SU-DHL-6 (cell line): ENCODE measurements around the gene NUP98.
"Not testable (repeated sequence)": the region's sequence is repeated elsewhere in the genome, so short reads cannot be mapped to it uniquely, and the experiment has no call there.

Experiments used
- H2AFZ ChIP-seq: fragments of 200-600 bp; sonication (generic); 2 replicates; pipeline ENCODE4 v1.6.1; 2014; ENCODE audit warnings: low read depth, mild to moderate bottlenecking, moderate library complexity, mixed read lengths, antibody characterized with exemption, low read length; ENCODE audit not compliant: severe bottlenecking
- H3F3A ChIP-seq: fragments of 200-600 bp; shearing (Covaris generic); 2 replicates; pipeline ENCODE4 v1.6.0; 2016; ENCODE audit warnings: antibody characterized with exemption, mild to moderate bottlenecking; ENCODE audit not compliant: insufficient read depth
- H3K27ac ChIP-seq: fragments of 200-600 bp; sonication (generic); 2 replicates; pipeline ENCODE4 v1.5.1; 2016; ENCODE audit warnings: low read depth, mild to moderate bottlenecking, low read length, moderate library complexity, mixed read lengths
- H3K27me3 ChIP-seq: fragments of 200-600 bp; sonication (generic), shearing (Covaris generic); 2 replicates; pipeline ENCODE4 v1.6.0; 2014; ENCODE audit warnings: mild to moderate bottlenecking, low read length
- H3K36me3 ChIP-seq: fragments of 200-600 bp; sonication (generic); 2 replicates; pipeline ENCODE4 v1.6.1; 2014; ENCODE audit warnings: mild to moderate bottlenecking, low read length, mixed read lengths
- H3K4me2 ChIP-seq: fragments of 300-600, 200-600 bp; shearing (Covaris generic), sonication (generic); 2 replicates; pipeline ENCODE4 v1.6.0; 2014; ENCODE audit warnings: low read length, low read depth, mild to moderate bottlenecking; ENCODE audit not compliant: poor library complexity, severe bottlenecking
- H3K4me3 ChIP-seq: fragments of 200-600 bp; sonication (generic); 2 replicates; pipeline ENCODE4 v1.5.1; 2014; ENCODE audit warnings: antibody characterized with exemption, low read length, mild to moderate bottlenecking, mixed read lengths; ENCODE audit not compliant: insufficient read depth, poor library complexity, severe bottlenecking
- H3K79me2 ChIP-seq: fragments of 200-600 bp; sonication (generic); 2 replicates; pipeline ENCODE4 v1.6.1; 2014; ENCODE audit warnings: mild to moderate bottlenecking, low read length, moderate library complexity; ENCODE audit not compliant: insufficient read depth
- H3K9ac ChIP-seq: fragments of 200-600 bp; sonication (generic); 2 replicates; pipeline ENCODE4 v1.7.0; 2014; ENCODE audit warnings: mild to moderate bottlenecking, low read length
- H3K9me2 ChIP-seq: fragments of 200-600 bp; sonication (generic); replicated peaks from 2 replicates; pipeline ENCODE4 v1.6.1; 2014; ENCODE audit warnings: low read length; ENCODE audit not compliant: insufficient read depth
- H3K9me3 ChIP-seq: fragments of 200-600 bp; sonication (generic); 2 replicates; pipeline ENCODE4 v1.6.1; 2014; ENCODE audit warnings: low read length, mixed read lengths; ENCODE audit not compliant: insufficient read depth
- H4K20me1 ChIP-seq: fragments of 200-600 bp; sonication (generic); 2 replicates; pipeline ENCODE4 v1.6.1; 2014; ENCODE audit warnings: low read depth, mild to moderate bottlenecking, antibody characterized with exemption, low read length, moderate library complexity, mixed read lengths
- EZH2phosphoT487 ChIP-seq: fragments of 200-600 bp; sonication (generic), shearing (Covaris generic); conservative IDR thresholded peaks from 2 replicates; pipeline ENCODE4 v1.6.1; 2018; ENCODE audit warnings: mild to moderate bottlenecking, antibody characterized with exemption, low read length, moderate library complexity, mixed read lengths
- TF ChIP-seq, protein P1 (sequence below): fragments of 200-600 bp; sonication (generic); IDR thresholded peaks from one replicate; pipeline ENCODE4 v1.5.1; 2017; ENCODE audit warnings: antibody characterized with exemption, mild to moderate bottlenecking, low read length, moderate library complexity; ENCODE audit not compliant: insufficient read depth, poor library complexity, severe bottlenecking

NUP98 gene

DNA sequence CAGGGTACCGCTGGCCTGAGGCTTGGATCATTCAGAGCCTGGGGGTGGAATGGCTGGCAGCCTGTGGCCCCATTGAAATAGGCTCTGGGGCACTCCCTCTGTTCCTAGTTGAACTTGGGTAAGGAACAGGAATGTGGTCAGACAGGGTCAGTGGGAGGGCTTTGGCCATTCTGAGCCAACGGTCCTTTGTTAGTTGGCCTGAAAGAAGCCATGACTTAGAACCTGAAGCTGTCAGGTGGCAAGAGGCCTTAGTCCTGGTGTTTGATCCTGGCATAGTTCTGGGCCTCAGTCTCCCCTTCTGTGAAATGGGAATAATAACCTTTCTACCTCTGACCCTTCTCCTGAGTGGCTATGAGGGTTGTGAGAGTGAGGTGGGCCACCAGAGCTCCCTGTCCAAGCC lies 19.3 kb upstream of the NUP98 start:
- no peaks in the 10 kb centered on the region for H3K9me2 ChIP-seq
- no peaks in the 10 kb centered on the region for H3K36me3 ChIP-seq
- no peaks in the 10 kb centered on the region for H3K9me3 ChIP-seq
- H3K9ac ChIP-seq, result no peak overlapping the region
- H3F3A ChIP-seq, result no peaks in the 10 kb centered on the region
- H3K79me2 ChIP-seq, result no peaks in the 10 kb centered on the region
- H3K4me3 ChIP-seq, result no peak overlapping the region
- H3K27me3 ChIP-seq, result no peaks in the 10 kb centered on the region
- no peak overlapping the region for H3K27ac ChIP-seq
- TF ChIP-seq EZH2phosphoT487, result no peak
- TF ChIP-seq, protein P1, sequence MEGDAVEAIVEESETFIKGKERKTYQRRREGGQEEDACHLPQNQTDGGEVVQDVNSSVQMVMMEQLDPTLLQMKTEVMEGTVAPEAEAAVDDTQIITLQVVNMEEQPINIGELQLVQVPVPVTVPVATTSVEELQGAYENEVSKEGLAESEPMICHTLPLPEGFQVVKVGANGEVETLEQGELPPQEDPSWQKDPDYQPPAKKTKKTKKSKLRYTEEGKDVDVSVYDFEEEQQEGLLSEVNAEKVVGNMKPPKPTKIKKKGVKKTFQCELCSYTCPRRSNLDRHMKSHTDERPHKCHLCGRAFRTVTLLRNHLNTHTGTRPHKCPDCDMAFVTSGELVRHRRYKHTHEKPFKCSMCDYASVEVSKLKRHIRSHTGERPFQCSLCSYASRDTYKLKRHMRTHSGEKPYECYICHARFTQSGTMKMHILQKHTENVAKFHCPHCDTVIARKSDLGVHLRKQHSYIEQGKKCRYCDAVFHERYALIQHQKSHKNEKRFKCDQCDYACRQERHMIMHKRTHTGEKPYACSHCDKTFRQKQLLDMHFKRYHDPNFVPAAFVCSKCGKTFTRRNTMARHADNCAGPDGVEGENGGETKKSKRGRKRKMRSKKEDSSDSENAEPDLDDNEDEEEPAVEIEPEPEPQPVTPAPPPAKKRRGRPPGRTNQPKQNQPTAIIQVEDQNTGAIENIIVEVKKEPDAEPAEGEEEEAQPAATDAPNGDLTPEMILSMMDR, result no peak
- no peak overlapping the region for H3K4me2 ChIP-seq
- no peaks in the 10 kb centered on the region for H4K20me1 ChIP-seq
- no peak overlapping the region for H2AFZ ChIP-seq

DNA sequence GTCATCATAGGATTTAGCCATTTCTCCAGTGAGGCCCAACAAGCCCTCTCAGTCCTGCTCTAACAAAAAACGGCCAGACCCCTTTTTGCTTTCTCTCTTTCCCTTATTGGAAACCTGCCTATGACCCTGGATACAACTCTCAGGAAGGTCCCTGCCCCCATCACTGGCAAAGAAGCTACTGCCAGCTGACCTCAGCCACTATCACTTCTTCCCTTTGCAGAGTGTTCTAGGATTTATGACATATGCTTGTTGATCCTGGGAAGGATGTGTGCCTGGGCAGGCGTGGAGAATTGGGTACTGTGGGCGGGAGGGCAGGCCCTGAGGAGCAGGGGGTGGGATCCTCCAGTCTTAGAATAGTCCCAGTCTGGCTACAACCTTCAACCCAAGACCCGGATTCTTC lies 18.5 kb upstream of the NUP98 start:
- no peak overlapping the region for H3K9ac ChIP-seq
- no peak overlapping the region for H3K27ac ChIP-seq
- no peak overlapping the region for H3K4me2 ChIP-seq
- no peaks in the 10 kb centered on the region for H4K20me1 ChIP-seq
- H3K9me2 ChIP-seq, result no peaks in the 10 kb centered on the region
- H3F3A ChIP-seq, result no peaks in the 10 kb centered on the region
- no peaks in the 10 kb centered on the region for H3K9me3 ChIP-seq
- no peak overlapping the region for H3K4me3 ChIP-seq
- TF ChIP-seq EZH2phosphoT487, result no peak
- TF ChIP-seq, protein P1, result no peak
- no peaks in the 10 kb centered on the region for H3K79me2 ChIP-seq
- H3K27me3 ChIP-seq, result no peaks in the 10 kb centered on the region
- H2AFZ ChIP-seq, result no peak overlapping the region
- no peaks in the 10 kb centered on the region for H3K36me3 ChIP-seq

DNA sequence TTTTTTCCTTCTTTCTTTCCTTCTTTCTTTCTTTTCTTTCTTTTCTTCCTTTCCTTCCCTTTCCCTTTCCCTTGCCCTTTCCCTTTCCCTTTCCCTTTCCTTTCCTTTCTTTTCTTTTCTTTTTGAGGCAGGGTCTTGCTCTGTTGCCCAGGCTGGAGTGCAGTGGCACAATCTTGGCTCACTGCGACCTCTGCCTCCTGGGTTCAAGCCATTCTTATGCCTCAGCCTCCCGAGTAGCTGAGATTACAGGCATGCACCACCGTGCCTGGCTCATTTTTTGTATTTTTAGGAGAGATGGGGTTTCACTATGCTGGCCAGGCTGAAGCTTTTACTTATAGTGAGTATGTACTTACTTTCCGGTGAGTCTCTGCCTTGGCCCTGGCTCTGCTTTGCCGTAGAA lies 17.5 kb upstream of the NUP98 start:
- H3K79me2 ChIP-seq, H4K20me1 ChIP-seq, H3K27me3 ChIP-seq, H3K27ac ChIP-seq, H3K9ac ChIP-seq, H3K36me3 ChIP-seq, H3K4me2 ChIP-seq, H2AFZ ChIP-seq, H3K9me3 ChIP-seq, H3F3A ChIP-seq, H3K9me2 ChIP-seq, H3K4me3 ChIP-seq: not testable (repeated sequence)

DNA sequence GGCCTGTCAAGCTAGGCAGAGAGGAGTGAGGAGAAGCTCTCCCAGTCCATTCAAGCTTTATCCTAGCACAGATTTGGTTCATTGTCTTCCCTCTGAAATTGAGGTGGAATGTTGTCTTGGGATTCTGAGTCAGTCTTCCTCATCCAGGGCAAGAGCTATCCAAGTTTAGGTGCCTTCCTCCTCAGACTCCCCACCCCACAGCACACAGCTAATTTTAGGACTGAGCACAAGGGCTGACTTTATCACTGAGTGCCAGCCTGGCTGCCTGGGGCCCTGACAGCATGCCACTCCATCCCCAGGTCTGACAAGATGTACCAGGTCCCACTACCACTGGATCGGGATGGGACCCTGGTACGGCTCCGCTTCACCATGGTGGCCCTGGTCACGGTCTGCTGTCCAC lies 13.6 kb upstream of the NUP98 start:
- H3K9me2 ChIP-seq, result no peaks in the 10 kb centered on the region
- no peaks in the 10 kb centered on the region for H3K27me3 ChIP-seq
- no peak overlapping the region for H3K27ac ChIP-seq
- no peaks in the 10 kb centered on the region for H3K36me3 ChIP-seq
- H2AFZ ChIP-seq, result no peak overlapping the region
- H3K4me2 ChIP-seq, result no peak overlapping the region
- peaks cover 5% of the 10 kb centered on the region; the same call in 1 of the 2 replicates for H3K79me2 ChIP-seq
- peaks cover 12% of the 10 kb centered on the region; the same call in 1 of the 2 replicates for H3F3A ChIP-seq
- TF ChIP-seq, protein P1, result no peak
- no peak for TF ChIP-seq EZH2phosphoT487
- H4K20me1 ChIP-seq, result no peaks in the 10 kb centered on the region
- H3K4me3 ChIP-seq, result no peak overlapping the region
- no peaks in the 10 kb centered on the region for H3K9me3 ChIP-seq
- no peak overlapping the region for H3K9ac ChIP-seq
